Mesodermal cell (in vitro differentiated cells): ENCODE results near the gene FAM181B. TPM values are rescaled to one million over a fixed set of nuclear protein-coding genes. Genes with fewer than 3 reads are reported as not detected.

ENCODE experiments used
- H3K27ac ChIP-seq: 2 replicates; pipeline ENCODE4 v1.7.0; 2013; ENCODE audit warnings: mild to moderate bottlenecking, low read depth, low read length, moderate library complexity; ENCODE audit not compliant: severe bottlenecking
- H3K36me3 ChIP-seq: 2 replicates; pipeline ENCODE4 v1.7.1; 2013; ENCODE audit warnings: mild to moderate bottlenecking, low read length, moderate library complexity; ENCODE audit not compliant: control insufficient read depth, insufficient read depth
- H3K4me1 ChIP-seq: one replicate; pipeline ENCODE4 v1.7.1; 2013; ENCODE audit warnings: mild to moderate bottlenecking, low read length; ENCODE audit not compliant: insufficient read depth, control insufficient read depth, poor library complexity, severe bottlenecking
- H3K4me3 ChIP-seq: 2 replicates; pipeline ENCODE4 v1.7.0; 2013; ENCODE audit warnings: low read length, control low read depth, mild to moderate bottlenecking; ENCODE audit not compliant: insufficient read depth, poor library complexity, severe bottlenecking; ENCODE audit errors: extremely low read depth
- H3K9me3 ChIP-seq: 2 replicates; pipeline ENCODE4 v1.7.1; 2013; ENCODE audit warnings: mild to moderate bottlenecking, low read length, moderate library complexity; ENCODE audit not compliant: control insufficient read depth
- WGBS, 2 experiments: methylation state at CpG; one replicate each; pipeline ENCODE4 v1.1.5; 2013; ENCODE audit warnings: missing lambda C conversion rate in 2 of 2; ENCODE audit not compliant: insufficient coverage in 2 of 2; 5-methylcytosine and 5-hydroxymethylcytosine counted together
- polyA plus RNA-seq, 2 experiments: library from polyadenylated mRNA; stranded (reverse); fragments of 50-300 nt; gene quantifications; one replicate each; pipeline ENCODE4 v1.2.3, GENCODE V29; 2013

The FAM181B gene, protein sequence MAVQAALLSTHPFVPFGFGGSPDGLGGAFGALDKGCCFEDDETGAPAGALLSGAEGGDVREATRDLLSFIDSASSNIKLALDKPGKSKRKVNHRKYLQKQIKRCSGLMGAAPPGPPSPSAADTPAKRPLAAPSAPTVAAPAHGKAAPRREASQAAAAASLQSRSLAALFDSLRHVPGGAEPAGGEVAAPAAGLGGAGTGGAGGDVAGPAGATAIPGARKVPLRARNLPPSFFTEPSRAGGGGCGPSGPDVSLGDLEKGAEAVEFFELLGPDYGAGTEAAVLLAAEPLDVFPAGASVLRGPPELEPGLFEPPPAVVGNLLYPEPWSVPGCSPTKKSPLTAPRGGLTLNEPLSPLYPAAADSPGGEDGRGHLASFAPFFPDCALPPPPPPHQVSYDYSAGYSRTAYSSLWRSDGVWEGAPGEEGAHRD
- polyA plus RNA-seq (2013, experiment 1 of 2) = 1.7 TPM
- polyA plus RNA-seq (2013, experiment 2 of 2) = 1.0 TPM

DNA sequence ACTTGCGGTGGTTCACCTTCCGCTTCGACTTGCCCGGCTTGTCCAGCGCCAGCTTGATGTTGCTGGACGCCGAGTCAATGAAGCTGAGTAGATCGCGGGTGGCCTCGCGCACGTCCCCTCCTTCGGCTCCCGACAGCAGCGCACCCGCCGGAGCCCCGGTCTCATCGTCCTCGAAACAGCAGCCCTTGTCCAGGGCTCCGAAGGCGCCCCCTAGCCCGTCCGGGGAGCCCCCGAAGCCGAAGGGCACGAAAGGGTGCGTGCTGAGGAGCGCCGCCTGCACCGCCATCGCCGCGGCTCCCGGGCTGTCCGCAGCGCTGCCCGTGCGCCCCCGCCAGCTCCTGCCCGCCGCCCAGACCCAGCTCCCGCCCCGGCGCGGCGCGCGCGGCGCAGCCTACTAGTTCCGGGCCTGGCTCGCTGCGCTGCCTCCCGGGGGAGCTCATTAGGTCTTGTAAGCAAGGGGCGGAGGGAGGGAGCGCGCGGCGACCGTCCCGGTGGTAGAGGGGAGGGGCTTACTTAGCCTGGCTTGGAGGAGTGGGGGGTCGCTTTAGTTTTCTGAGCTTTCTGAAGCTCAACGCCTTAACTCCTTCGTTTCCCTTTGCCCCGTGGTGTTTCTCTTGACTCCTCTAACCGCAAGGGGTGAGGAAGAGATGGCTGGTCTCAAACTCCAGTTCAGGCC is at the start of gene FAM181B:
FAM181B (minus strand) TSS at position 421 of the 676 bp plus-strand sequence; CDS start at position 286, 135 bp downstream.
- H3K4me3 ChIP-seq = peak within 1 kb of the TSS; percentile 49
- H3K27ac ChIP-seq = no peak within 1 kb of the TSS
- H3K4me1 ChIP-seq = no peaks in the 10 kb centered on the region
- H3K9me3 ChIP-seq = no peaks in the 10 kb centered on the region
- no peaks in the 10 kb centered on the region for H3K36me3 ChIP-seq
- 0 to 1% methylated on average over 35 to 42 of the region's 67 CpGs for WGBS, 2 experiments

DNA sequence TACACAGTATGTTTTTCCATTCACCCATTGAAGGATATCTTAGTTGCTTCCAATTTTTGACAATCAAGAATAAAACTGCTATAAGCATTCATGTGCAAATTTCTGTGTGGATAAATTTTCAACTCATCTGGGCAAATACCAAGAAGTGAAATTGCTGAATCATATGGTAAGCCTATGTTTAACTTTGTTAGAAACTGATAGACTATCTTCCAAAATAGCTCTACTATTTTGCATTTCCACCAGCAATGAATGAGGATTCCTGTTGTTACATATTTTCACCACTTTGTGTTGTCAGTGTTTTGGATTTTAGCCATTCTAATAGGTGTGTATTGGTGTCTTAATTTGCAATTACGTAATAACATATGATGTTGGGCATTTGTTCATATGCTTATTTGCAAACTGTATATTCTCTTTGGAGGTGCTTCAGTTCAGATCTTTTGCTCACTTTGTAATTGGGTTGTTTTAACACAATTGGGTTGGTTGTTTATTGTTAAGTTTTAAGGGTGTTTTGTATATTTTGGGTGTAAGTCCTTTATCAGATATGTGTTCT is 49.2 kb upstream of the FAM181B start:
- no peak overlapping the region for H3K27ac ChIP-seq
- H3K4me3 ChIP-seq = no peak overlapping the region
- H3K4me1 ChIP-seq = no peaks in the 10 kb centered on the region
- H3K36me3 ChIP-seq = no peaks in the 10 kb centered on the region
- WGBS, 2 experiments = 80 to 85% methylated on average over 1 of the region's 1 CpG
- peaks cover 4% of the 10 kb centered on the region for H3K9me3 ChIP-seq

DNA sequence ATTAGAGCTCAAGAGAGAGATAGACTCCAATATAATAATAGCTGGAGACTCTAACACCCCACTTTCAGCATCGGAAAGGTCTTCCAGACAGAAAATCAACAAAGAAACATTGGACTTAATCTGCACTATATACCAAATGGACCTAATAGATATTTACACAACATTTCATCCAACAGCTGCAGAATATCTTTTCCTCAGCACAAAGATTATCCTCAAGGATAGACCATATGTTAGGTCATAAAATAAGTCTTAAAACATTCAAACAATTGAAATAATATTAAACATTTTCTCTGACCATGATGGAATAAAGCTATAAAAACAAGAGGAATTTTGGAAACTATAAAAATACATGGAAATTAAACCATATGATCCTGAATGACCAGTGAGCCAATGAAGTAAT is 45.1 kb upstream of the FAM181B start:
- H3K27ac ChIP-seq = no peak overlapping the region
- H3K36me3 ChIP-seq = no peaks in the 10 kb centered on the region
- H3K4me1 ChIP-seq = no peaks in the 10 kb centered on the region
- no CpG with 5 or more reads among the region's 1 CpG for WGBS, 2 experiments
- H3K4me3 ChIP-seq = no peak overlapping the region
- H3K9me3 ChIP-seq = peaks cover 4% of the 10 kb centered on the region

DNA sequence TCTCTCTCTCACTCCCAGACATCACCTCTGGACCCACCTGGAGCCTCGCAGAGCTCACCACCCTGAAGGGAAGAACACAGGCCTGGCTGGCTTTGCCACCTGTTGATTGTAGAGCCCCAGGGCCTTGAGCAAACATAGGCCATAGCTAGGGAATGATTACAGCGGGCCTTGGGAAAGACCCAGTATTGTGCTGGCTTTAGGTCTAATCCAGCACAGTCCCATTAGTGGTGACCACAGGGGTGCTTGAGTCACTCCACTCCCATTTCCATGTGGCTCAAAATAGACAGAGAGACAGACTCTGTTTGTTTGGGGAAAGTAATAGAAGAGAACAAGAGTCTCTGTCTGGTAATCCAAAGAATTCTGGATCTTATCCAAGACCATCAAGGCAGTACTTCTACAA is 42.7 kb upstream of the FAM181B start:
- WGBS, 2 experiments = 100% methylated on average over 1 of the region's 2 CpGs
- H3K27ac ChIP-seq = no peak overlapping the region
- H3K4me1 ChIP-seq = no peaks in the 10 kb centered on the region
- no peaks in the 10 kb centered on the region for H3K9me3 ChIP-seq
- no peaks in the 10 kb centered on the region for H3K36me3 ChIP-seq
- H3K4me3 ChIP-seq = no peak overlapping the region

DNA sequence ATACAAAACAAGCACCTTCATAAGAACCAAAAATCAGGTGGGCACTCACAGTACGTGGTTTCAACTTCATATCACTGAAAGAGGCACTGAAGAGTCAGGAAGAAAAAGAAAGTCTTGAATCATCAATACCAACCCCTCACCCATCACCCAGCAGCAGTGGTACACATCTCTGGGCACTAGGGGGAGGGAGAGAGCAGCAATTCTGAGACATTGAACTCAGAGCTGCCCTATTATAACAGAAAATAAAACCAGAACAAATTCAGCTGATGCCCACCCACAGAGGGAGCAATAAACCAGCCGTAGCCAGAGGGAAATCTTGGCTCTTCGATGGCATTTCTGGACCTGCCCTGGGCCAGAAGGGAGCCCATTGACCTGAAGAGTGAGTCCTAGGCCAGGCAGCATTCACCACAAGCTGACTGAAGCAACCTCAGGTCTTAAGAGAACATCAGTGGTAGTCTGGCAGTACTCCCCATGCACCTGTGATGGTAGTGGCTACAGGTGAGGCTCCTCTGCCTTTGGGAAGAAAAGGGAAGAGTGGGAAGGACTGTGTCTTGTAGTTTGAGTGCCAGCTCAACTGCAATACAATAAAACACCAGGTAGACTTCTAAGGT is 42.2 kb upstream of the FAM181B start:
- Histone ChIP-seq H3K9me3 (no peaks in the 10 kb centered on the region), H3K27ac (no peak overlapping the region), H3K4me3 (no peak overlapping the region), H3K36me3 (no peaks in the 10 kb centered on the region), H3K4me1 (no peaks in the 10 kb centered on the region)
- 34 to 59% methylated on average over 2 of the region's 3 CpGs for WGBS, 2 experiments

DNA sequence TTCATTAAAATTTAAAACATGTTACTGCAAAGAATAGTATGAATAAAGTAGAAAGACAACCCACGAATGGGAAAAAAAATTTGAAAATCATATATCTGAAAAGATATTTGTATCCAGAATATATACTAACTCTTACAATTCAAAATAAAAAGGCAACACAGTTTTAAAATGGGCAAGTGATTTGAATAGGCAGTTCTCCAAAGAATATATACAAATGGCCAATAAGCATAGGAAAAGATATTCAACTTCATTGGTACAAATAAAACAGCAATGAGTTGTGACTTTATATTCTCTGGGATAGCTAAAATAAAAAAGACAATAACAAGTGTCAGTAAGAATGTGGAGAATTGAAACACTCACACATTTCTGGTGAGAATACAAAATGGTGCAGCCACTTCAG is 41.6 kb upstream of the FAM181B start:
- no CpG with 5 or more reads among the region's 1 CpG for WGBS, 2 experiments
- Histone ChIP-seq H3K36me3 (no peaks in the 10 kb centered on the region), H3K27ac (no peak overlapping the region), H3K4me1 (no peaks in the 10 kb centered on the region), H3K9me3 (no peaks in the 10 kb centered on the region), H3K4me3 (no peak overlapping the region)

DNA sequence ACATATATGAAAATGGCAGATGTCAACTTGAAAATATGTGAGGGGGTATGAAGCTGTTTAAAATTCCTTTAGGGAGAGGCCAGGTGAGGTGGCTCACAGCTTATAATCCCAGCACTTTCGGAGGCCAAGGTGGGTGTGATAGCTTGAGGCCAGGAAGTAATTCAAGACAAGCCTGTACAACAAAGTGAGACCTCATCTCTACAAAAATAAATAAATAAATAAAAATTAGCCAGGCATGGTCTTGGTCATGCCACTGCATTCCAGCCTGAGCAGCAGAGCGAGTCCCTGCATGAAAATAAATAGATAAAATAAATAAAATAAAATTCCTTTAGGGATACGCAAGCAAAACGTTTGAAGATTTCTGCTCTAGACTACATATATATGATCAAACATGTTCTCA is 38.1 kb upstream of the FAM181B start:
- Histone ChIP-seq H3K4me1 (no peaks in the 10 kb centered on the region), H3K27ac (no peak overlapping the region), H3K9me3 (no peaks in the 10 kb centered on the region), H3K4me3 (no peak overlapping the region), H3K36me3 (no peaks in the 10 kb centered on the region)
- WGBS, 2 experiments = 100% methylated on average over 1 of the region's 4 CpGs; no CpG with 5 or more reads in 1 of the 2 experiments

DNA sequence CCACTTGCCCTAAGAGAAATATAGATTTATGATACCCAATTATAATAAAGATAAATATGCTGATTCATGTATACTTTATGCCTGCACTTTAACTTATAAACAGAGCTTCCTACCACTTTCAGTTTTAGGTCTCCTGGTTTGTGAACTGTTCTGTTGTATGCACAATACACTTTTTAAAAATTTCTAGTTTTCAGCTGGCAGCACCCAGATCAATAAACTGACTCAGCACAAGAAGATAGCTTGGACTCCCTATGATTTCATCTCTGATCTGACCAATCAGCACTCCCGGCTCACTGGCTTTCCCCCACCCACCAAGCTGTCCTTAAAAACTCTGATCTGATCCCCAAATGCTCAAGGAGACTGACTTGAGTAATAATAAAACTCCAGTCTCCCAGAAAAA is 33.5 kb upstream of the FAM181B start:
- H3K9me3 ChIP-seq = no peaks in the 10 kb centered on the region
- H3K36me3 ChIP-seq = no peaks in the 10 kb centered on the region
- WGBS, 2 experiments = 100% methylated on average over 1 of the region's 1 CpG; no CpG with 5 or more reads in 1 of the 2 experiments
- H3K4me3 ChIP-seq = no peak overlapping the region
- H3K27ac ChIP-seq = no peak overlapping the region
- H3K4me1 ChIP-seq = no peaks in the 10 kb centered on the region

DNA sequence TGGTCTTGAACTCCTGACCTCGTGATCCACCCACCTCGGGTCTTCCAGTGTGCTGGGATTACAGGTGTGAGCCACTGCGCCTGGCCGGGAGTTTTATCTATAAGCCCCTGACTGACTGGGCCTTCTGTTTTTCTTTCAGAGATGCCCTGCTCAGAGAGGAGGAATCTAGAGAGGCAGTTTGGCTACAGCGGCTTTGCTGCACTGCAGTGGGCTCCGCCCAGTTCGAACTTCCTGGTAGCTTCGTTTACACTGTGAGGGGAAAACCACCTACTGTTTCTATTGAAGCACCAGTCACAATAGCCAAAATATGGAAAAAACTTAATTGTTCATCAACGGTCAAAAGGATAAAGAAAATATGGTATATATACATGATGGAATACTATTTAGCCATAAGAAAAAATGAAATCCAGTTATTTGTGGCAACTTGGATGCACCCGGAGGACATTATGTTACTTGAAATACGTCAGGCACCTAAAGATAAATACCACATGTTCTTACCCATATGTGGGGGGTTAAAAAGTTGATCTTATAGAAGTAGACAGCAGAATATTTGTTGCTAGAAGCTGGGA is 31.9 kb upstream of the FAM181B start:
- no peaks in the 10 kb centered on the region for H3K4me1 ChIP-seq
- H3K27ac ChIP-seq = no peak overlapping the region
- no peaks in the 10 kb centered on the region for H3K9me3 ChIP-seq
- H3K4me3 ChIP-seq = no peak overlapping the region
- no peaks in the 10 kb centered on the region for H3K36me3 ChIP-seq
- WGBS, 2 experiments = 40 to 78% methylated on average over 1 to 5 of the region's 11 CpGs

DNA sequence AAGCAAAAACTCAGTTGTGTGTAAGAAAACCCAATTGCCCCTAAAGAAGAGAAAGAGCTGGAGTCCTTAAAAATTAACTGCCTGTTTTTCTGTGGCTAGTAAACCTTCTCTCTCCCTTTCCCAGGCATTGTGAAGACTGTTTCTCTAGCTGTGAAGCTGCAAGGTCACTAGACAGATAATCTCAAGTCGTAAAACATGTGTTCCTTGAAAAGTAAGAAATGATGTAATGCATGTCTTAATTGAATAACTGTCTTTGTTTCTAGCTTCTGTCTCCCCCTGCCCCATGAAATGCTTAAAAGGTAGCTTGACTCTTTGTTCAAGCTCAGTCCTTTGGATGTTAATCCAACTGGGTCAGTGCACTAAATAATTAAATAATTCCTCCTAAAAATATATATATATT is 29.5 kb upstream of the FAM181B start:
- Histone ChIP-seq H3K9me3 (no peaks in the 10 kb centered on the region), H3K4me3 (no peak overlapping the region), H3K27ac (no peak overlapping the region), H3K36me3 (no peaks in the 10 kb centered on the region), H3K4me1 (no peaks in the 10 kb centered on the region)
- WGBS, 2 experiments = no CpG with 5 or more reads among the region's 1 CpG
